GM23338 (cell line): ENCODE results near the gene C9orf85. TPM values are rescaled to one million over a fixed set of nuclear protein-coding genes. Genes with fewer than 3 reads are reported as not detected.

Experiments
- ATAC-seq: fragments of 200-7000 bp; cut with Tn5 transposase; 3 replicates; pipeline ENCODE4 v1.9.1; 2020
- DNase-seq: peaks from one replicate; pipeline ENCODE4 v3.0.0-alpha.2; 2015; ENCODE audit warnings: low spot score
- H2AFZ ChIP-seq: fragments of 200-600 bp; sonication (generic); 2 replicates; pipeline ENCODE4 v1.8.0; 2016; ENCODE audit warnings: antibody characterized with exemption, mild to moderate bottlenecking, moderate library complexity
- H3F3A ChIP-seq: fragments of 200-600 bp; sonication (generic); replicated peaks from 2 replicates; pipeline ENCODE4 v1.8.0; 2017; ENCODE audit warnings: antibody characterized with exemption, mixed run types, low read depth
- H3K27ac ChIP-seq: fragments of 200-600 bp; sonication (generic); 2 replicates; pipeline ENCODE4 v1.6.1; 2016; ENCODE audit warnings: low read depth
- H3K27me3 ChIP-seq: fragments of 200-600 bp; sonication (generic); 2 replicates; pipeline ENCODE4 v1.8.0; 2016; ENCODE audit warnings: mild to moderate bottlenecking, mixed run types, moderate library complexity; ENCODE audit not compliant: insufficient read depth
- H3K36me3 ChIP-seq: fragments of 200-600 bp; sonication (generic); 2 replicates; pipeline ENCODE4 v1.8.0; 2016; ENCODE audit warnings: mild to moderate bottlenecking; ENCODE audit not compliant: insufficient read depth
- H3K4me1 ChIP-seq: fragments of 200-600 bp; sonication (generic); 2 replicates; pipeline ENCODE4 v1.8.0; 2016; ENCODE audit warnings: mild to moderate bottlenecking, moderate library complexity; ENCODE audit not compliant: insufficient read depth
- H3K4me2 ChIP-seq: fragments of 200-600 bp; sonication (generic); 2 replicates; pipeline ENCODE4 v1.7.1; 2017; ENCODE audit warnings: mixed run types
- H3K4me3 ChIP-seq: fragments of 200-600 bp; sonication (generic); 2 replicates; pipeline ENCODE4 v1.6.1; 2016; ENCODE audit warnings: mixed run types
- H3K79me2 ChIP-seq: fragments of 200-600 bp; sonication (generic); replicated peaks from 2 replicates; pipeline ENCODE4 v1.8.0; 2017; ENCODE audit warnings: mild to moderate bottlenecking; ENCODE audit not compliant: insufficient read depth
- H3K9me2 ChIP-seq: fragments of 200-600 bp; sonication (generic); 2 replicates; pipeline ENCODE4 v1.8.0; 2017; ENCODE audit not compliant: insufficient read depth
- H4K20me1 ChIP-seq: fragments of 200-600 bp; sonication (generic); replicated peaks from 2 replicates; pipeline ENCODE4 v1.8.0; 2017; ENCODE audit warnings: mild to moderate bottlenecking; ENCODE audit not compliant: insufficient read depth
- H3K27ac Mint-ChIP-seq: 2 replicates; pipeline ENCODE4 v1.8.0; 2020; ENCODE audit warnings: inconsistent platforms, mild to moderate bottlenecking, moderate library complexity, mixed read lengths
- H3K27me3 Mint-ChIP-seq: 3 replicates; pipeline ENCODE4 v1.8.0; 2022; ENCODE audit warnings: low read depth, mild to moderate bottlenecking, moderate library complexity, mixed read lengths, inconsistent platforms; ENCODE audit not compliant: insufficient read depth, poor library complexity
- H3K36me3 Mint-ChIP-seq: 3 replicates; pipeline ENCODE4 v1.8.0; 2021; ENCODE audit warnings: low read depth, mild to moderate bottlenecking, inconsistent platforms, moderate library complexity, mixed read lengths
- H3K4me1 Mint-ChIP-seq: 3 replicates; pipeline ENCODE4 v1.8.0; 2020; ENCODE audit warnings: mild to moderate bottlenecking, inconsistent platforms, mixed read lengths
- H3K4me3 Mint-ChIP-seq: 3 replicates; pipeline ENCODE4 v1.8.0; 2021; ENCODE audit warnings: moderate library complexity, mild to moderate bottlenecking, inconsistent platforms, mixed read lengths
- H3K9me3 Mint-ChIP-seq: 3 replicates; pipeline ENCODE4 v1.8.0; 2020; ENCODE audit warnings: moderate library complexity, mild to moderate bottlenecking, inconsistent platforms, mixed read lengths
- CREB1 ChIP-seq: fragments of 250-450 bp; sonication (Bioruptor Pico); IDR thresholded peaks from 2 replicates; pipeline ENCODE4 v1.5.0; 2020; ENCODE audit warnings: low read depth, mild to moderate bottlenecking, moderate library complexity
- CTCF ChIP-seq, 2 experiments: fragments of 200-600 bp in 1 of 2; sonication (generic) in 1 of 2; conservative IDR thresholded peaks; 2 replicates each; pipeline versions ENCODE4 v1.5.1 to v1.6.1; 2016 to 2017; ENCODE audit warnings: antibody characterized with exemption in 2 of 2, low read depth in 2 of 2, mild to moderate bottlenecking in 2 of 2, moderate library complexity in 1 of 2
- ETS1 ChIP-seq: IDR thresholded peaks from 2 replicates; pipeline ENCODE4 v1.6.1; 2016; ENCODE audit warnings: antibody characterized with exemption
- EZH2 ChIP-seq: fragments of 200-600 bp; sonication (generic); IDR thresholded peaks from one replicate; pipeline ENCODE4 v1.8.0; 2017; ENCODE audit warnings: antibody characterized with exemption, mild to moderate bottlenecking, low read depth; ENCODE audit not compliant: unreplicated experiment
- EZH2phosphoT487 ChIP-seq: fragments of 200-600 bp; sonication (generic); IDR thresholded peaks from one replicate; pipeline ENCODE4 v1.8.1; 2018; ENCODE audit warnings: antibody characterized with exemption; ENCODE audit not compliant: unreplicated experiment
- JUNB ChIP-seq: IDR thresholded peaks from one replicate; pipeline ENCODE4 v1.6.1; 2016; ENCODE audit warnings: antibody characterized with exemption; ENCODE audit not compliant: unreplicated experiment
- NANOG ChIP-seq: IDR thresholded peaks from 2 replicates; pipeline ENCODE4 v1.6.1; 2016; ENCODE audit warnings: antibody characterized with exemption, borderline replicate concordance
- POLR2AphosphoS5 ChIP-seq: IDR thresholded peaks from 2 replicates; pipeline ENCODE4 v1.6.1; 2016; ENCODE audit warnings: antibody characterized with exemption, low read depth
- REST ChIP-seq: IDR thresholded peaks from one replicate; pipeline ENCODE4 v1.6.1; 2018; ENCODE audit warnings: antibody characterized with exemption; ENCODE audit not compliant: unreplicated experiment
- STAT1 ChIP-seq: IDR thresholded peaks from one replicate; pipeline ENCODE4 v1.6.1; 2016; ENCODE audit warnings: antibody characterized with exemption; ENCODE audit not compliant: unreplicated experiment
- ZNF114 ChIP-seq: fragments of 250-450 bp; sonication (Bioruptor Pico); IDR thresholded peaks from 2 replicates; pipeline ENCODE4 v1.5.0; 2020; ENCODE audit warnings: mild to moderate bottlenecking, moderate library complexity
- ZNF331 ChIP-seq: fragments of 250-450 bp; sonication (Bioruptor Pico); IDR thresholded peaks from 2 replicates; pipeline ENCODE4 v1.5.0; 2020; ENCODE audit warnings: low read depth, mild to moderate bottlenecking, moderate library complexity
- ZNF462 ChIP-seq: fragments of 250-450 bp; sonication (Bioruptor Pico); IDR thresholded peaks from 2 replicates; pipeline ENCODE4 v1.5.0; 2020; ENCODE audit warnings: mild to moderate bottlenecking, moderate library complexity
- polyA plus RNA-seq: library from polyadenylated mRNA; unstranded; fragments of >200 nt; fragmentation: Nextera tagmentation; extraction: Ambion mirVana; gene quantifications from 2 replicates; pipeline ENCODE4 v1.2.1, GENCODE V29; 2016
- total RNA-seq: library from RNA; depleted of rRNA; stranded (reverse); fragments of >200 nt; shearing (Covaris generic); gene quantifications from 2 replicates; pipeline ENCODE4 v1.2.3, GENCODE V29; 2014

Gene C9orf85
- total and polyA plus RNA-seq, 2 experiments from 2014 or later, result 10.3 to 20.8 TPM

GRCh38 chr9:71890042-71890679, 21.3 kb upstream of the C9orf85 start:
- no peak overlapping the region for H2AFZ ChIP-seq
- no peaks in the 10 kb centered on the region for H3K36me3 ChIP-seq
- no peak overlapping the region for H3K4me3 Mint-ChIP-seq
- H3K4me3 ChIP-seq, result no peak overlapping the region
- DNase-seq, result no peak
- peaks cover 24% of the 10 kb centered on the region for H3K4me1 ChIP-seq
- peaks cover 23% of the 10 kb centered on the region for H3K36me3 Mint-ChIP-seq
- H3F3A ChIP-seq, result no peaks in the 10 kb centered on the region
- H3K4me1 Mint-ChIP-seq, result peaks cover 33% of the 10 kb centered on the region; the same call in 2 of the 3 replicates
- TF ChIP-seq NANOG (no peak), ZNF114 (no peak), REST (no peak), CREB1 (CRISPR knock-in tag) (no peak), EZH2phosphoT487 (no peak), ETS1 (no peak), POLR2AphosphoS5 (no peak), JUNB (no peak), ZNF462 (CRISPR knock-in tag) (no peak), ZNF331 (CRISPR knock-in tag) (no peak), STAT1 (no peak), CTCF (conservative IDR thresholded peaks at IDR 0.05; ENCODE audit: low read depth in 2 of 2) (no peak), EZH2 (no peak)
- no peak overlapping the region for H3K27ac Mint-ChIP-seq
- H3K4me2 ChIP-seq, result no peak overlapping the region
- H4K20me1 ChIP-seq, result peaks cover 72% of the 10 kb centered on the region
- H3K9me2 ChIP-seq, result no peaks in the 10 kb centered on the region
- peaks cover 100% of the 10 kb centered on the region for H3K79me2 ChIP-seq
- no peak for ATAC-seq
- no peaks in the 10 kb centered on the region for H3K27me3 ChIP-seq
- no peaks in the 10 kb centered on the region for H3K27me3 Mint-ChIP-seq
- H3K9me3 Mint-ChIP-seq, result no peaks in the 10 kb centered on the region
- H3K27ac ChIP-seq, result peak overlapping the region; percentile 1; the same call in 1 of the 2 replicates
